ENCODE results near the gene TGIF2. TPM values are rescaled to one million over a fixed set of nuclear protein-coding genes. Genes with fewer than 3 reads are reported as not detected.
"Not testable (repeated sequence)": the region's sequence is repeated elsewhere in the genome, so short reads cannot be mapped to it uniquely, and the experiment has no call there.

Gene TGIF2
- total RNA-seq, 1 donor from 2014 or later = 13.4 TPM

GRCh38 chr20:36607586-36608387 lies 34.4 kb downstream of the TGIF2 start:
- H3K4me3 ChIP-seq (ENCODE audit: low read depth, low read length) = peak overlapping the region; percentile 99
- TF ChIP-seq CTCF (conservative IDR thresholded peaks at IDR 0.05; ENCODE audit: low read depth, low read length) = no peak
- DNase-seq (ENCODE audit: low read depth) = peak; percentile 52

GRCh38 chr20:36608388-36608728 lies 35.0 kb downstream of the TGIF2 start:
- not testable (repeated sequence) for H3K4me3 ChIP-seq (ENCODE audit: low read depth, low read length); DNase-seq (ENCODE audit: low read depth)

GRCh38 chr20:36611625-36612024 lies 38.2 kb downstream of the TGIF2 start:
- no peak for DNase-seq (ENCODE audit: low read depth)
- TF ChIP-seq CTCF (conservative IDR thresholded peaks at IDR 0.05; ENCODE audit: low read depth, low read length) = no peak
- no peak overlapping the region for H3K4me3 ChIP-seq (ENCODE audit: low read depth, low read length)

- no peak for DNase-seq (ENCODE audit: low read depth)
- no peak overlapping the region for H3K4me3 ChIP-seq (ENCODE audit: low read depth, low read length)
- no peak for TF ChIP-seq CTCF (conservative IDR thresholded peaks at IDR 0.05; ENCODE audit: low read depth, low read length)
Observed at GRCh38 chr20:36613974-36614373, 40.6 kb downstream of the TGIF2 start.

- no peak for TF ChIP-seq CTCF (conservative IDR thresholded peaks at IDR 0.05; ENCODE audit: low read depth, low read length)
- no peak overlapping the region for H3K4me3 ChIP-seq (ENCODE audit: low read depth, low read length)
- DNase-seq (ENCODE audit: low read depth) = peak; percentile 39
Observed at GRCh38 chr20:36614781-36615557, 41.6 kb downstream of the TGIF2 start.

GRCh38 chr20:36620917-36621316 lies 47.5 kb downstream of the TGIF2 start:
- H3K4me3 ChIP-seq (ENCODE audit: low read depth, low read length) = no peak overlapping the region
- TF ChIP-seq CTCF (conservative IDR thresholded peaks at IDR 0.05; ENCODE audit: low read depth, low read length) = no peak
- DNase-seq (ENCODE audit: low read depth) = no peak

GRCh38 chr20:36623444-36623843 lies 50.0 kb downstream of the TGIF2 start:
- no peak for TF ChIP-seq CTCF (conservative IDR thresholded peaks at IDR 0.05; ENCODE audit: low read depth, low read length)
- DNase-seq (ENCODE audit: low read depth) = no peak
- no peak overlapping the region for H3K4me3 ChIP-seq (ENCODE audit: low read depth, low read length)
